Central memory CD8-positive, alpha-beta T cell (primary cell): ENCODE results near the gene SGCD.

Experiments used
- ATAC-seq: fragments of 150-1000 bp; cut with Tn5 transposase; replicated peaks from 2 replicates; pipeline ENCODE4 v1.10.0; 2022; ENCODE audit warnings: mild to moderate bottlenecking, moderate FRiP score, moderate number of reproducible peaks; ENCODE audit not compliant: poor library complexity, severe bottlenecking; ENCODE audit errors: extremely low read depth
- DNase-seq, 2 donors: peaks; one replicate each; pipeline ENCODE4 v3.0.0; 2021; ENCODE audit warnings: low spot score in 2 of 2
- H3K27ac Mint-ChIP-seq: one replicate; pipeline ENCODE4 v1.8.0; 2022; ENCODE audit warnings: low read depth, mild to moderate bottlenecking, moderate library complexity, mixed read lengths
- H3K27me3 Mint-ChIP-seq: one replicate; pipeline ENCODE4 v1.8.0; 2022; ENCODE audit warnings: mixed read lengths
- H3K36me3 Mint-ChIP-seq: one replicate; pipeline ENCODE4 v1.8.0; 2022; ENCODE audit warnings: mild to moderate bottlenecking, moderate library complexity, mixed read lengths; ENCODE audit not compliant: insufficient read depth
- H3K4me1 Mint-ChIP-seq: one replicate; pipeline ENCODE4 v1.8.0; 2022; ENCODE audit warnings: mixed read lengths
- H3K4me3 Mint-ChIP-seq: one replicate; pipeline ENCODE4 v1.8.0; 2022; ENCODE audit warnings: mild to moderate bottlenecking, moderate library complexity, mixed read lengths
- H3K9me3 Mint-ChIP-seq: one replicate; pipeline ENCODE4 v1.8.0; 2022; ENCODE audit warnings: mixed read lengths

SGCD gene

DNA sequence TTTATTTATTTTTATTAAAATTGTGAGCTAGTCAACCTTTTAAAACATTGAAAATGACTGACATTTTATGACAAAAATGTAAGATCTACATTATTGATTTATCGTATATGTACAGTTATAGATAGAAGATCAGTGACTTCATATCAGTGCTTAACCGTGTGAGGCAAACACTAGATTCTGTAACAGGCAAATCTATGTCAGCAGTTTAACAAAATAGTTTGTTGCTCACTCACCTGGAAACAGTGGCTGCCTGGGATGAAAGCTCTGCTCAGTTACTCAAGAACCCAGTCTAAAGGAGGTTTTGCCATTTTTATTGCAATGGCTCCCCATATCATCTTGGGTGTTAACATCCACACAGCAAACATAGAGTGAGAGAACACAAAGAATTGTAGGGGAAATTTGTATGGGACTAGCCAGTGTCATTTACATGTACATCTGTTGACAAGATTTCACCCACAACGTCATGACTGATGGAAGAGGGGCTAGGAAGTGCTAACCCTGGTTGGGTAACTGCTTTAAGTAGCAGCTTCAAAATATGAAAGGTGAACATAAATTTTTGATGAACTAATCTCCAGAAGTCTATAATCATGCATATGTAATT, 49.0 kb downstream of the SGCD start:
- Mint-ChIP-seq H3K9me3 (no peaks in the 10 kb centered on the region), H3K4me3 (no peak overlapping the region), H3K27ac (no peak overlapping the region), H3K36me3 (no peaks in the 10 kb centered on the region), H3K4me1 (no peaks in the 10 kb centered on the region), H3K27me3 (no peaks in the 10 kb centered on the region)
- DNase-seq (no peak), ATAC-seq (no peak)

DNA sequence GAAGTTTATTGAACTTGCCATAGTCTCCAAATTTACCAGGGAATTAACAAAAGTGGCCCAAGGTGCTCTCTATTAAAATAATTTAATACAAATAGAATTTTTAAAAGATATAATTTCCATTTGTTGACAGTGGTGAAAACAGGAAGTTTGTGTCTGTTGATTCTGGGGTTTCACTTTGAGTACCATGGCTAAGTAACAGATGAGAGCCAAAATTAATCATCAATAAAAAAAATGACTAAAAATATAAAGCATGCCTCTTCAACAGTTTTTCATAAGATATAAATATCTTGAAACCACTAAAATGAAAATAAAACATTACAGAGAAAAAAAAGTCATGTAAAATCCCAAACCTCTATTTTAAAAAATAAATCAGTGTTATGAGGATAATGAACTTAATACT, 49.8 kb downstream of the SGCD start:
- Mint-ChIP-seq H3K9me3 (no peaks in the 10 kb centered on the region), H3K4me1 (no peaks in the 10 kb centered on the region), H3K27ac (no peak overlapping the region), H3K27me3 (no peaks in the 10 kb centered on the region), H3K4me3 (no peak overlapping the region), H3K36me3 (no peaks in the 10 kb centered on the region)
- DNase-seq (no peak), ATAC-seq (no peak)

DNA sequence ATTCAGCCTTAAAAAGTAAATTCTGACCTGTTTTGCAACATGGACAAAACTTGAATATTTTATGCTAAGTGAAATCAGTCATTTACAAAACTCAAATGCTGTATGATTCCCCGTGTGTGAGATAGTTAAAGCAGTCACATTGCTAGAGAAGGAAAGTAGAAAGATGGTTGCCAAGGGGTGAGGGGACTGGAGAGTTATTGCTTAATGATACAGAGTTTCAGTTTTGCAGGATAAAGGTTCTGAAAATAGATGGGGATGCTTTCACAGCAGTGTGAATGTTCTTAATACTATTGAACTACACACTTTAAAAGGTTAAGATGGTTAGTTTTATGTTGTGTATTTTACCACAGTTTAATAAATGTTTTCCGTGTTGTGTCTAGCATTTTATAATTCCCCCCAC, 51.2 kb downstream of the SGCD start:
- H3K4me1 Mint-ChIP-seq = no peaks in the 10 kb centered on the region
- no peak for ATAC-seq

DNA sequence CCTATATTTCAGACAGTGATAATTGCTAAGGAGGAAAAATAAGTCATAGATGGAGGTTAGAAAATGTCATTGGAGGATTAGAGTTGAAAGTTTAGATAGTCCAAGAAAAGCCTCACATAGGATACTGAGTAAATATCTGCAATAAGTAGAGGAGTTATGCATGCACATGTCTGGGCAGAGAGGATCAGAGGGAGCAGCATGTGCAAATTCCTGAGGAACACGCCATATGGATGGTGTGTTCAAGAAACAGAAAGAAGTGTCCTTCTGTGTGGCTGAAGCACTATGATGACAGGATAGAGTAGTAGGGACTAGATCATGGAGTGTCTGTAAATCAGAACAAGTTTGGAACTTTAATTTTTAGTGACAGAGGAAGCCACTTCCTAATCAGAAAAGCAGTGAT, 52.2 kb downstream of the SGCD start:
- no peak for DNase-seq
- no peaks in the 10 kb centered on the region for H3K27me3 Mint-ChIP-seq
- no peaks in the 10 kb centered on the region for H3K4me1 Mint-ChIP-seq
- ATAC-seq = no peak
- H3K9me3 Mint-ChIP-seq = no peaks in the 10 kb centered on the region
- no peak overlapping the region for H3K4me3 Mint-ChIP-seq
- no peak overlapping the region for H3K27ac Mint-ChIP-seq
- H3K36me3 Mint-ChIP-seq = no peaks in the 10 kb centered on the region

More for the DNA sequence above, 51.2 kb downstream of the SGCD start:
- H3K27ac Mint-ChIP-seq = no peak overlapping the region
- no peak for DNase-seq
- no peaks in the 10 kb centered on the region for H3K36me3 Mint-ChIP-seq
- no peaks in the 10 kb centered on the region for H3K9me3 Mint-ChIP-seq
- H3K4me3 Mint-ChIP-seq = no peak overlapping the region
- no peaks in the 10 kb centered on the region for H3K27me3 Mint-ChIP-seq

DNA sequence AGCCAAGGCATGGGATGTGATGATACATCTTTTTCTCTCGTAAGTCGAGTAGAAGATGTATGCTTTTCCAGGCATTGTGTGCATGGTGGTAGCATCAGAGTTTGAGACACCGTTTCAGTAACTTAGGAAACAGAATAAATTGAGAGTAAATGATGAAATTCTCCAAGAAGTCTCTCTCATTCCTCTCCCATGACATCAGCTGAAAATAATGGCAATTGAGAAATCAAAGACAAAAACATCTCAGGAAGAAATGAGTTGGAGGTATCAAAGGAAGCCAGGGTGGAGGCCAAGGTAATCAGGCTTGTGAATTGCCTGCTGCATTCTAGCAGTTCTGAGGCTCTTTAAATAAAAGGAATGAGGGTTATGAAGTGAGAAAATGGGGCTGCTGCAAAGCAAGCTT, 53.9 kb downstream of the SGCD start:
- H3K27ac Mint-ChIP-seq = no peak overlapping the region
- H3K27me3 Mint-ChIP-seq = peaks cover 14% of the 10 kb centered on the region
- no peaks in the 10 kb centered on the region for H3K36me3 Mint-ChIP-seq
- H3K4me1 Mint-ChIP-seq = no peaks in the 10 kb centered on the region
- H3K4me3 Mint-ChIP-seq = no peak overlapping the region
- ATAC-seq (no peak), DNase-seq (no peak)
- no peaks in the 10 kb centered on the region for H3K9me3 Mint-ChIP-seq

DNA sequence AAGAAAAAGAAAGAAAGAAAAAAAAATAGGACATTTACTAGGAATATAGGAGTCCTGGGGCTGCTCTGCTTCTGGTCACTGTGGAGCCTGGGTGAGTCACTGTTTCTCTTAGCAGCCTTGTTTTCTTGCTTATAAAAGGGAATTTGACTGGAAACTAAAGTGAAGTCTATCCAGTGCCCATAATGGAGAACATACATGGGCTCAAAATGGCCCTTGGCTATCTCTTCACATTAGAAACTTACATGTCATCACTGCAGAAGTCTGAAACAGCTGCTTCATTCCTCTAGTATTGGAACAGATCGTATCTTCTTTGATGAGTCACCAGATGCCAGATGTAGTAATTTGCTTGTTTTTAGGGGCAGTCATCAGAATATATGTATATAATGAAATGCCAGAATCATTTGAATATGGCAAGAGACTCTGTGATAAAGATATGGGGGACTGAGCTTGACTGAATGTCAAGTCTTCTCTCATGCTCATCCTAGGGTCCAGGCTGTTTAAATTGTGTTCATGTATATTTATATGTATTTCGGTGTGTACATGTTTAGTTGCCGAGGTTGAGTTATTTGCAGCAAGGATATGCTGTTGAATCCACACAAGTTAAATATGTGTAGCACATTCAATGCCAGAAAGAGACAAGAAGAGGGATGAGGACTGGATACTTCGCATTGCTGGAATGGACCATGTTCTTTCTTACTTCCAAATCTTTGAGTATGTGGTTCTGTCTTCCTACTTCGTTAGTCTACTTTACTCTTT, 56.7 kb downstream of the SGCD start:
- Mint-ChIP-seq H3K9me3 (no peaks in the 10 kb centered on the region), H3K4me3 (no peak overlapping the region)

DNA sequence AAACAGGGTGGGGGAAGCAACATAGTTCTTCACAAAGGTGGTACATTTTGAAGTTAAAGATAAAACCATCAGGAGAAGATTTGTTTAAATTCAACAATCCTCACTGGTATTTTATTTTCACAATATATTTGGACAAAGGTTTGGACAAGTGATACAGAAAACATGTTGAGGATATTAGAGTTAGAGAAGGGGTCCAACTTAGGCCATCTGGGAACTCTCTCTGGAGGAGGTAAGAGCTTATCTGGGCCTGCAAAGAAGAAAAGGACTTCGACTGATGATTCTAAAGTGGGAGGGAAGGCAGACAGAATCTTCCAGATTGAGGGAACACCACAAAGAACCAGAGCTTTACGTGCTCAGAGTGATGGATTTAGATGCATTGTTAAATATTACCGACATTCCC, 58.5 kb downstream of the SGCD start:
- peaks cover 14% of the 10 kb centered on the region for H3K27me3 Mint-ChIP-seq
- H3K27ac Mint-ChIP-seq = no peak overlapping the region
- H3K4me1 Mint-ChIP-seq = no peaks in the 10 kb centered on the region
- peaks cover 3% of the 10 kb centered on the region for H3K36me3 Mint-ChIP-seq
- DNase-seq = no peak
- no peak overlapping the region for H3K4me3 Mint-ChIP-seq
- ATAC-seq = no peak
- no peaks in the 10 kb centered on the region for H3K9me3 Mint-ChIP-seq

More for the DNA sequence above, 56.7 kb downstream of the SGCD start:
- ATAC-seq (no peak), DNase-seq (no peak)
- Mint-ChIP-seq H3K36me3 (peaks cover 2% of the 10 kb centered on the region), H3K4me1 (no peaks in the 10 kb centered on the region), H3K27me3 (peaks cover 14% of the 10 kb centered on the region), H3K27ac (no peak overlapping the region)

DNA sequence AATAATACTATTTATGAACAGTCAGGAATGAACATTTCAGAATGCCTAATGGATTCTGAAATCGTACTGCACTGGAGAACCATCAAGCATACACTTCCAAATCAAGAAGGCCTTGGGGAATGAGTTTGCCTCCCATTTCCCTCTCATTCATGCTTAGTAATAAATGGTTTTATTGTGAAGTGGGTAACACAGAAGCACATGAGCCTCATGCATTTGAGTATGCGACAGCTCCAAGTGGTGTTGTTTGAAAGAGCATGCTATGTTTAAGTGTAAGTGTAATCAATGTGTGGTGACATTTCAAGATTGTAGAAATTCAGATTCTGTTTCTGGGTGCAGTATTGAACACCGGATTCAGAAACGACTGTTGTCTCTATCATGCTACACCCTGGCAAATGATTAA, 60.0 kb downstream of the SGCD start:
- Mint-ChIP-seq H3K27ac (no peak overlapping the region), H3K36me3 (peaks cover 3% of the 10 kb centered on the region), H3K4me3 (no peak overlapping the region), H3K9me3 (no peaks in the 10 kb centered on the region), H3K27me3 (peaks cover 18% of the 10 kb centered on the region), H3K4me1 (no peaks in the 10 kb centered on the region)
- DNase-seq (no peak), ATAC-seq (no peak)

DNA sequence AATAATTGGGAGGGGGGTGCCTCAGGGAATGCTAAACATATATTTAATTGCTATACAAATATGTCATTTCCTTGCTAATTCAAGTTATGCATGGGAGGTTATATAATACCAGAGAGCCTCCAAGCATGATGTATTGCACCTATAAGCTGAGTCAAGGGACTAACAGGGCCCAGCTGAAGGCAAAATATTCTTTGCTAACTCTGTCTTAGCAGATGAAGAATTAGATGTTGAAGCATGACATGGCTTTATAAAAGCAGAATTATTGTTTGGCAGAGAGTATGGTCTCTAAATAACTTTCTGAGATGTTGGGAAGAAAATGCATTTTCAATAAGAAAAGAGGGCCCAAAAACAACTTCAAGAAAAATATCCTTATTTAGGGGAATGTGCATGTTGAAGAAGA, 60.4 kb downstream of the SGCD start:
- H3K9me3 Mint-ChIP-seq = no peaks in the 10 kb centered on the region
- H3K36me3 Mint-ChIP-seq = peaks cover 3% of the 10 kb centered on the region
- H3K4me1 Mint-ChIP-seq = no peaks in the 10 kb centered on the region
- peaks cover 22% of the 10 kb centered on the region for H3K27me3 Mint-ChIP-seq
- DNase-seq (no peak), ATAC-seq (no peak)
- H3K4me3 Mint-ChIP-seq = no peak overlapping the region
- H3K27ac Mint-ChIP-seq = no peak overlapping the region

DNA sequence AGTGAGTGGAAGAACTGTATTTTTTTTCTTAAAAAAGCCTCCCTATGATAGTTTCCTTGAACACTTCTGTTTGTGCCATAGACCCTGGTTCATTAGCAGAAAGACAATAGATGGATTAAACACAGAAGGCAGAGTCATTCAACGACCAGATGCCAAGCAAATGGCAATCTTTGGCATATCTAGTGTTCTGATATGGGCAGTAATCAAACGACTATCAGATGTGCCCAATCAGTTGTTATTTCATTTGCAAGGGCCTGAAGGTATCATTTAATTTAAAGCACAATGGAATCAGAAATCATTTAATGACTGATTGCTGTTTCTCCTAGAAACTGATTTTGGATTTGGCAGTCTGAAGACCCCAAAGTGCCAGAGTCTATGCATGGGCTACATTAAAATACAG, 61.3 kb downstream of the SGCD start:
- DNase-seq = no peak
- Mint-ChIP-seq H3K36me3 (peaks cover 3% of the 10 kb centered on the region), H3K27me3 (peaks cover 24% of the 10 kb centered on the region), H3K27ac (no peak overlapping the region), H3K4me1 (no peaks in the 10 kb centered on the region), H3K9me3 (no peaks in the 10 kb centered on the region), H3K4me3 (no peak overlapping the region)
- ATAC-seq = no peak

DNA sequence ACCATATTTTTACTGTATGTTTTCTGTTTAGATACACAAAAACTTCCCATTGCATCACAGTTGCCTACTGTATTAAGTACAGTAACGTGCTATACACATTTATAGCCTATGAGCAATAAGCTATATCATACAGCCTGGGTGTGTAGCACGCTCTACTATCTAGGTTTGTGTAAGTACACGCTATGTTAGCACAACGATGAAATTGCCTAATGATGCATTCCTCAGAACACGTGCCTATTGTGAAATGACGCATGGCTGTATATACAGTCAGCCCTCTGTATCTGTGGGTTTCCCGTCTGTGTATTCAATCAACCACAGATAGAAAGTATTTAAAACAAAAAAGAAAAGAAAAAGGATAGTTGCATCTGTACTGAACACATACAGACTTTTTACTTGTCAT, 64.2 kb downstream of the SGCD start:
- DNase-seq = no peak
- Mint-ChIP-seq H3K9me3 (no peaks in the 10 kb centered on the region), H3K4me1 (no peaks in the 10 kb centered on the region), H3K4me3 (no peak overlapping the region), H3K36me3 (peaks cover 3% of the 10 kb centered on the region), H3K27ac (no peak overlapping the region), H3K27me3 (peaks cover 10% of the 10 kb centered on the region)
- ATAC-seq = no peak

DNA sequence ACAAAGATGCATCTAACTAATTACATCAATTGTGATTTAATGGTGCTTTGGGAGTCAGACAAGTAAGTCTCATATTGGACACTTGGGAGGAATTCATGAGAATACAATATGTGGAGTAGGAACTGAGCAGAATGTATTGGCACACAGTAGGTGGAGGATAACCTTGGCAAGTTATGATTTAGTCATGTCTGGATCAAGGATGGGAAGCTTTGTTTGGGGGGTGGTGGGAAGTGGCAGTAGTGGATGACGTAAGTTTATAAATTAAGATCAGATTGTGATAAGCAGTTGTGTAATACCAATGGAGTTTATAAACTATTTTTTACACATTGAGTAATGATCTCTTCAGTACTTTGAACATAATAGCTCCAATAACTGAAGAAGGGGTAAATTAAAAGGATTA, 67.0 kb downstream of the SGCD start:
- Mint-ChIP-seq H3K36me3 (no peaks in the 10 kb centered on the region), H3K27me3 (peaks cover 10% of the 10 kb centered on the region), H3K9me3 (no peaks in the 10 kb centered on the region)

DNA sequence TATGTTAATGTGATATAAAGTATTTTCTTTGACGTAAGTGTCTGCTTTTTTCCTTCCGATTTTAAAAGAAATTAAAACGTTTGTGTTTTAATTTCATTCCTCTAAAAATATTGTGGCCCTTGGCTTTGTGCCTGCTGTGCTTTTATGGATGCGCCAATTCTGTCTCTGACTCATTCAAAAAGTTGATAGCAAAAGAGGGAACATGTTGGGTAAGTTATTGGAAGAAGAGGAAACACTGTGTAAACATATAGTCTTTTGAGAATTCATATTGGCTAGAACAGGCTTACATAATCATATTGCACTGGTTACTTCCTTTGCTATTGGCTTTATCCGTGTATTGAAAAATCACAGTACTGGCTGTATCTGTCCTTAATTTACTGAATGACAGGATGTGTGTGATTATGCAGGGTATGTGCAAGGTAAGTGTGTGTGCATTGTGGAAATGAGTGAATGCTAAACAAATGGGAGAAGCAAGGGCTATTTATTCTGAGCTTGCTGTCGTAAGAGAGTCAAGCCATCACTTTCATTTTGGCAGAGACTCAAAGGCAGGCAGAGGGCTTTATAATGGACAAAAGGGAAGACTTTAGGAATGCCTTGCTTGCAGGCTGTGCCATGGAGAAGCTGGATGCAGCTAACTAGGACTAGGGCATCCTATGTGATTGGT, 67.8 kb downstream of the SGCD start:
- no peak overlapping the region for H3K27ac Mint-ChIP-seq
- no peak for ATAC-seq
- H3K36me3 Mint-ChIP-seq = no peaks in the 10 kb centered on the region
- H3K27me3 Mint-ChIP-seq = peaks cover 10% of the 10 kb centered on the region
- no peak for DNase-seq
- no peaks in the 10 kb centered on the region for H3K9me3 Mint-ChIP-seq
- H3K4me1 Mint-ChIP-seq = no peaks in the 10 kb centered on the region
- no peak overlapping the region for H3K4me3 Mint-ChIP-seq

More for the DNA sequence above, 67.0 kb downstream of the SGCD start:
- DNase-seq (no peak), ATAC-seq (no peak)
- Mint-ChIP-seq H3K4me1 (no peaks in the 10 kb centered on the region), H3K27ac (no peak overlapping the region), H3K4me3 (no peak overlapping the region)
